ENCODE measurements around the gene ZBTB7C.
"Not testable (repeated sequence)": the region's sequence is repeated elsewhere in the genome, so short reads cannot be mapped to it uniquely, and the experiment has no call there.

Gene ZBTB7C

DNA sequence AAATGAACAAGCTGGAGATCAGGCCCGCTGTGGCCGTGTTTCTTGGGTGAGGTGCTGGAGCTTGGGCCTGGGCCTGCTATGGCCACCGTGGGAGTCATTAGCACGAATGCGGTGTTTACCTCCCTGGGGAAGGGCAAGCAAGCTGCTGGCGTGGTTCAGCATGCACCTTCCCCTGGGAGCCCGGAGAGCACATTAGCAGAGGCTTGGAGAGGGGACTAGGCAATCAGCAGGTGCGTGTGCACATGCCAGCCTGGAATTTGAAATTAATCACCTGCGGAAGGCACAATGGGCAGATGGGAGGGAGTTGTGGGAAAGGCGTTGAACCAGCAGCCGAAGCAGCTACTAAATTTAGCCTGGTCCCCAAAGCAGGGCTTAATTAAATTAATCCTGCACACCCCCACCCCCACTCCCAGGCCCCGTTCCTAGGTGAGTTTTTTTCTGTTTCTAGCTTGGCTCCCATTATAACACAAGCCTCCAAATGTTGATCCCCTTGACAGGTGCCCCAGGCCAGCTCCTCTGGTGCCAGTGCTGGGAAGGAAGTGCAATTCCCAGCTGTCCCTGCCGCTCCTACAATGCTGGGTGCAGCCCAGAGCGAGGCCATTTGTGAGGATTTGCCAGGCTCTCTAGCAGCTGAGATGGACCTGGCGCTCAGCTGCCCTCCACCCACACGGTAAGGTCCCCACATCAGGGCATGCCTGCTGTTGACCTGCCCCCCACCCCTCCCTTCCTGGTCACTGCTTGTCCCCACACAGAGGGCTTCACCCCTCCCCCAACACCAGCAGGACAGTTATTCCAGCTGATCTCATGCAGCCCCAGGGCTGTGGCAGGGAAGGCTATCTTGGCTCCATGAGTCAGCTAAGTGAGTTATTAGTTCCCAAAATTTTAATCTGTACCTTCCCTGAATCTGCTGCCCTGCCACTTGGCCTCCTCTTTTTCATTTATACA is 115.0 kb downstream of the ZBTB7C start:
- no peak for DNase-seq

- no peak for DNase-seq
Measured at GRCh38 chr18:48292782-48293424, 116.3 kb downstream of the ZBTB7C start.

GRCh38 chr18:48292229-48292628 is 117.0 kb downstream of the ZBTB7C start:
- DNase-seq, result no peak

GRCh38 chr18:48290162-48290926 is 118.8 kb downstream of the ZBTB7C start:
- no peak for DNase-seq

GRCh38 chr18:48284743-48285142 is 124.4 kb downstream of the ZBTB7C start:
- DNase-seq, result no peak

DNA sequence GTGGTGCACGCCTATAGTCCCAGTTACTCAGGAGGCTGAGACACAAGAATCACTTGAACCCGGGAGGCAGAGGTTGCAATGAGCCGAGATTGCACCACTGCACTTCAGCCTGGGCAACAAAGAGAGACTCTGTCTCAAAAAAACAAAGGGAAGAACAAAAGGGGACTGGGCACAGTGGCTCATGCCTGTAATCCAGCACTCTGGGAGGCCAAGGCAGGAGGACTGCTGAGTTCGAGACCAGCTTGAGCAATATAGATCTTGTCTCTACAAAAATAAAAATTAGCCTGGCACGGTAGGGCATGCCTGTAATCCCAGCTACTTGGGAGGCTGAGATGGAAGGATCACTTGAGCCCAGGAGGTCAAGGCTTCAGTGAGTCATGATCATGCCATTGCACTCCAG is 125.2 kb downstream of the ZBTB7C start:
- not testable (repeated sequence) for DNase-seq

GRCh38 chr18:48281460-48281859 is 127.7 kb downstream of the ZBTB7C start:
- DNase-seq, result not testable (repeated sequence)

- no peak for DNase-seq
Measured at GRCh38 chr18:48279312-48279711, 129.9 kb downstream of the ZBTB7C start.

- no peak for DNase-seq
Measured at GRCh38 chr18:48278081-48278480, 131.1 kb downstream of the ZBTB7C start.

DNA sequence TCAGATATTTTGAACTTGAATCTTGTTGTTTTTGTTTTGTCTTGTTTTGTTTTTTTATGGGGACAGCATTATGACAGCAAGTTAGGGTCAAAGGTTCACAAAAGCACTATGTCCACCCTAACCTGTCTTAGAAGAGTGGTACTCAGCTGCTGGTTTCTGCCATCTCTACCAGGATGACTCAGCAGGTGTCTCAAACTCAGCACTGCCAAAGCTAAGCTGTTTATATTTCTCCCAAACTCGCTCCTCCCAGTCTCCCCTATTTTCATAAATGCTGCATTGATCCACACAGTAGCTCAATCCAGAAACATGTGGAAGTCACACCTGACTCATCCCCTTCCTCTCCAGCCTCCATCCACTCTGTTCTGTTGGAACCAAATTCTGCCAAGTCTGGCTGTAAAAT is 134.9 kb downstream of the ZBTB7C start:
- DNase-seq, result no peak

DNA sequence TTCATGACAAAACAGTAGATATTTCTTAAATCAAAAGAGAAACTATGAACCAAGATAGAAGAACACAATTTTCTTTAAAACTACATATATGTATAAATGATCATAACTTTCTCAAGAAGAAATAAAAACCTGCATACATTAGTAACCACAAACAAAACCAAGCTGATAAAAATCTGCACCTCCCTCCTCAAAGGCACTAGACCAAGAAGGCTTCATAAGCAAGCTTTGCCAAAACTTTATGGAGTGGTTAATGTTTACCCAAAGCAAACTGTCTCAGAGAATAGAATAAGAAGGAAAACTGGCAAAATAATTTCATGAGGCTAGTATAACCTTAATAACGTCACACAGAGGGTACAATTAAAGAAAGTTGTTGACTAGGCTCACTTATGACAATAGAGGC is 138.3 kb downstream of the ZBTB7C start:
- no peak for DNase-seq

DNA sequence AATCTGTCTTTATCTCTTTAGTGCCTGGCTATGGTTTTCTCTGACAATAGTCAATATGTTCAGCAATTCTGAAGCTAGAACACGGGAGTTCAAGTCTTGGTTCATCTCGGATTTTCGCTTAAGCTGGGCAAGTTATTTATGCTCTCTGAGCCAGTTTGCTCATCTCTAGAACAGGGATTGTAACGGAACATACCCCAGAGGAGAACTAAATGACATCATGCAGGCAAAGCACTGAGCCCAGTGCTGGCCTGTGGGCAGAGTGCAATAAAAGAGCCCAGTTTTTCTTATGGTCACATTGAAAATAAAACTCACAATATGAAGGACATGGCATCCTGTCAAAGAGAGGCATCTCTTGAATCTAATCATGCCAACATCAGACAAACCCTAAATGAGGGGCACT is 143.9 kb downstream of the ZBTB7C start:
- no peak for DNase-seq

GRCh38 chr18:48263914-48264902 is 145.0 kb downstream of the ZBTB7C start:
- DNase-seq, result no peak

DNA sequence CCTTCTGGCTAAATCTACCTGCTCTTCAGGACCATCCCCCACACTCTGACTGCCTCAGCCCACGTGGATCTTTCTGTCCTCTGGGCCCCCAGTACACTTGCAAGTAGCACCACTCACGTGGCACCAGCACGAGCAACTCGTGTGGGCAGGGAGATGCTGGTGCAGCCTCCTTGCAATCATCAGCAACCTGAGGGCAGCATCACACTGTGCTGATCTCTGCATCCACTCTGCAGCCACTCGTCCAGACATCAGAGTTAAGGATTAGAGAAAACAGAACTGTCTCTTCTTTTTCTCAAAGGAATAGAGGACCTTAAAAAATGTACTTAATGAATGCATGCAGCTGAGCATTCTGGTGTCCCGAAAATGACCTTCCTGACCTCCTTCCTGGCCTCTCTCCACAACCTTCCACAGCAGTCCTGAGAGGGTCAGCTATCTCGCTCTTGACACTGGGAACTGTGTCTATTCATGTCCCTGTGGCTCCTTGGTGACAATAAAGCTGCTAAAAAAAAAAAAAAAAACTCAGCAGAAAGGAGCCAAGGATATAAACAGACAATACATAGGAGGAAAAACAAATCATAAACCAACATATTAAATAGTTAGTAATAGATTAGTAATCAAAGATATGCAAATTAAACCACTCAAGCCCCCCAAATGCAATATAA is 145.9 kb downstream of the ZBTB7C start:
- DNase-seq, result no peak

GRCh38 chr18:48260237-48260636 is 148.9 kb downstream of the ZBTB7C start:
- no peak for DNase-seq

DNA sequence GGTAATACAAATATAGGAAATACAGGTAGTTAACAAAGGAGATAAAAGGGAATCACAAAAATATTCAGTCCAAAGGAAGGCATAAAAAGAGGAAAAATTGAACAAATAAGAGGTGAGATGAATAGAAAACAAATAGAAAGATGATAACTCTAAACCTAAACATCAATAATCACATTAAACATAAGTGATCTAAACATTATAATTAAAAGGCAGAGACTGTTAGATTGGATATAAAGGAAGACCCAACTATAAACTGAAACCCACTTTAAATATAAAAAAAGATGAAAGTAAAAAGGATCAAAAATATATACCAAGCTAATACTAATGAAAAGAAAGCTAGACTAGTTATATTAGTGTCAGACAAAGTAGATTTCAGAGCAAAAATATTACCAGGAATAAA is 152.3 kb downstream of the ZBTB7C start:
- DNase-seq, result no peak

DNA sequence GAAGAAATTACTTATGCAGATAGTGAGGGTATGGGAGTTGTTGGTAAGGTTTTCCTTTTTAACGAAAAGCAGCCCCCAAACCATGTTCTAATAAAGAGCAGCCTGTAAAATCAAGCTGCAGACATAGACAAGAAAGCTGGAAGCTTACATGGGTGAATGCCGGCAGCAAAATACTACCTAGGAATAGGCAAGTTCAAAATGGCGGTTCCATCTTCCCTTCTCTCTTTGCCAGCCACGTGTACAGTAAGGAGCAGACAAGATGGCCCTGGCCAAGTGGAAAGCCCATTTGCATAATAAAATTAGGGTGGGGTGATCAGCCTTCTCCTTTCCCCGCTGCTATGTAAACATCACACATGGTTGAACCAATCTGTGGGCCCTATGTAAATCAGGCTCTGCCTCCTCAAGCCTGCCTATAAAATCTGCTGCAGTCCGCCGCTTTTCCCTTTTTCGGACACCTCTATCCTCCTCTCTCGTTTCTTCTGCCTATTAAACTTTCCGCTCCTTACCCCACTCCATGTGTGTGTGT is 155.0 kb downstream of the ZBTB7C start:
- no peak for DNase-seq

DNA sequence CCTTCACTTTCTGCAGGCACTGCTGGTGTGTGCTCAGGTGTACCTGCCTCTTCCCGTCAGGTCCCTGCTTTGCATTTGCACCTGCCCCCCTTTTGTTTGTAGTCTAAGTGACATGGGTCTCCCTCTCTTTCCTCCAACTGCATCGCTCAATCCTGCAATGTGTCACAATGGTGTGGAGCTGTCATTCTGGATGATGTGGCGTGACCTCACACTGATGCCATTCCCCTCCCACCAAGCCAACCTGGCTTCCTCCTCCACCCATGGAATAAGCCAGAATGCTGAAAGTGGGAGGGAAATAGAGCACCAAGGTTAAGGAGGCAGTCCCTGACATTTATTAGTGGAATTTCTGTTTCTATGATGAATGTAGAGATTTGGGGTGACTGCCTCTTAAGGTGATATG is 156.7 kb downstream of the ZBTB7C start:
- DNase-seq, result no peak

GRCh38 chr18:48250918-48251317 is 158.3 kb downstream of the ZBTB7C start:
- no peak for DNase-seq

GRCh38 chr18:48250362-48250907 is 158.7 kb downstream of the ZBTB7C start:
- DNase-seq, result no peak

DNA sequence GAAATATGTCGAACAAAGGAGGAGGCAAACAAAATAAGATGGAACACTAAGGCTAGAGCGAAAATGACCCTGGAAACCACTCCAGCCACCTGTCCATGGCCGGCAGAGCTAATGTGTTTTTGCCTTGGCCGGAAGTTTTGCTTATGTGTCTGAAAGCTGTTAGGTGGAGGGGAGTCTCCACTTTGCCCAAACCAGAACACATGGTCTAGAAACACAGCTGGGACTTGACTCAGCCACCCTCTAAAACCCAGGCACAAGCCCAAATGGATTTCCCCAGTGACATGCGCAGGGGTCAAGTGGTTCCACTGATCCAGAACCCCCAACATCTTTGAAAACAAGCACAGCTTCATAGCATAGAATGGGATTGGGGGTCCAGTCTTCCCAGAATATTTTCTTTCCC is 159.3 kb downstream of the ZBTB7C start:
- no peak for DNase-seq

Data from activated CD4-positive, alpha-beta T cell treated with anti-CD3 and anti-CD28 coated beads, Interleukin-2, amount 50 U/mL, for 16 hours (primary cell).